GM21825 (cell line): ENCODE data around the gene SERTM2.
"Not testable (repeated sequence)": the region's sequence is repeated elsewhere in the genome, so short reads cannot be mapped to it uniquely, and the experiment has no call there.

Source experiments
- ATAC-seq: cut with Tn5 transposase; IDR thresholded peaks from one replicate; pipeline ENCODE4 v1.9.1; 2021; ENCODE audit warnings: mild to moderate bottlenecking, moderate library complexity; ENCODE audit not compliant: unreplicated experiment

SERTM2 gene

GRCh38 chrX:111511477-111511876 lies at the start of gene SERTM2:
Gene SERTM2 (plus strand): TSS chrX:111511645. CDS start chrX:111518858, 7,213 bp downstream.
- ATAC-seq: peak; percentile 88

GRCh38 chrX:111465669-111466068 lies 45.8 kb upstream of the SERTM2 start:
- ATAC-seq: no peak

GRCh38 chrX:111467896-111468295 lies 43.5 kb upstream of the SERTM2 start:
- ATAC-seq: no peak

- ATAC-seq: no peak
Observed at GRCh38 chrX:111470681-111471403, 40.6 kb upstream of the SERTM2 start.

- ATAC-seq: no peak
Observed at GRCh38 chrX:111481896-111482295, 29.5 kb upstream of the SERTM2 start.

- no peak for ATAC-seq
Observed at GRCh38 chrX:111483135-111483534, 28.3 kb upstream of the SERTM2 start.

GRCh38 chrX:111483881-111484280 lies 27.6 kb upstream of the SERTM2 start:
- no peak for ATAC-seq

GRCh38 chrX:111490688-111491087 lies 20.8 kb upstream of the SERTM2 start:
- no peak for ATAC-seq

GRCh38 chrX:111492085-111492484 lies 19.4 kb upstream of the SERTM2 start:
- ATAC-seq: no peak

GRCh38 chrX:111498538-111499103 lies 12.8 kb upstream of the SERTM2 start:
- no peak for ATAC-seq

GRCh38 chrX:111503485-111503993 lies 7.9 kb upstream of the SERTM2 start:
- no peak for ATAC-seq

- ATAC-seq: no peak
Observed at GRCh38 chrX:111504941-111505340, 6.5 kb upstream of the SERTM2 start.

- ATAC-seq: no peak
Observed at GRCh38 chrX:111505783-111506182, 5.7 kb upstream of the SERTM2 start.

GRCh38 chrX:111506826-111507225 lies 4.6 kb upstream of the SERTM2 start:
- ATAC-seq: no peak

GRCh38 chrX:111507933-111508332 lies 3.5 kb upstream of the SERTM2 start:
- no peak for ATAC-seq

- no peak for ATAC-seq
Observed at GRCh38 chrX:111515298-111515697, 3.9 kb downstream of the SERTM2 start.

GRCh38 chrX:111518667-111519066 lies 7.2 kb downstream of the SERTM2 start:
- no peak for ATAC-seq

GRCh38 chrX:111519215-111519614 lies 7.8 kb downstream of the SERTM2 start:
- ATAC-seq: no peak

GRCh38 chrX:111520506-111520905 lies 9.1 kb downstream of the SERTM2 start:
- no peak for ATAC-seq

- no peak for ATAC-seq
Observed at GRCh38 chrX:111521169-111521568, 9.7 kb downstream of the SERTM2 start.

- no peak for ATAC-seq
Observed at GRCh38 chrX:111543212-111543741, 31.8 kb downstream of the SERTM2 start.

- not testable (repeated sequence) for ATAC-seq
Observed at GRCh38 chrX:111549235-111549634, 37.8 kb downstream of the SERTM2 start.
